ENCODE measurements around the gene C1orf94. TPM values are rescaled to one million over a fixed set of nuclear protein-coding genes. Genes with fewer than 3 reads are reported as not detected.

The C1orf94 gene
- total and polyA plus RNA-seq, 10 of the 15 experiments (the other 5 are each of a cell fraction or from before 2014, with no cell fraction given), result not detected

- TF ChIP-seq E2F8 (IDR thresholded peaks at IDR 0.05; ENCODE audit: low read depth, partially characterized antibody) (no peak), ESRRA (IDR thresholded peaks at IDR 0.05; ENCODE audit: low read length) (no peak), ZBTB11 (CRISPR knock-in tag; IDR thresholded peaks at IDR 0.05) (no peak), ZNF622 (IDR thresholded peaks at IDR 0.05) (no peak), JUNB (IDR thresholded peaks at IDR 0.05) (no peak)
Measured at GRCh38 chr1:34266127-34266951, 89.6 kb downstream of the C1orf94 start (continued).

- in situ Hi-C loops (cut with MboI), result no loop called here
- TF ChIP-seq ZBTB4 (CRISPR knock-in tag; IDR thresholded peaks at IDR 0.05) (no peak), ZNF217 (IDR thresholded peaks at IDR 0.05) (no peak), RCOR1 (conservative IDR thresholded peaks at IDR 0.05; ENCODE audit: low read depth, low read length) (no peak), USF2 (IDR thresholded peaks at IDR 0.05; ENCODE audit: borderline replicate concordance, low read depth, low read length) (no peak)
Measured at GRCh38 chr1:34267326-34267725, 90.6 kb downstream of the C1orf94 start.

More at GRCh38 chr1:34267326-34267725, 90.6 kb downstream of the C1orf94 start:
- ChIA-PET RAD21 (ENCODE audit: unreplicated experiment) (no interaction called here), CTCF (no interaction called here), POLR2A (no interaction called here), SMC1A (ENCODE audit: uncharacterized antibody, unreplicated experiment) (no interaction called here)
- Histone ChIP-seq H3K4me2 (ENCODE audit: control insufficient read depth, insufficient read depth) (no peak overlapping the region), H2AFZ (ENCODE audit: control insufficient read depth, low read depth, low read length) (no peak overlapping the region), H4K20me1 (ENCODE audit: control insufficient read depth, insufficient read depth) (no peaks in the 10 kb centered on the region; the same call in 1 of the 2 replicates), H3K4me1 (ENCODE audit: control insufficient read depth, insufficient read depth, low read length) (no peaks in the 10 kb centered on the region), H3K9me3 (replicated peaks; ENCODE audit: control insufficient read depth, insufficient read depth, low read length) (no peaks in the 10 kb centered on the region), H3K27me3 (replicated peaks in 1 of 2; ENCODE audit: control insufficient read depth in 2 of 2, insufficient read depth in 2 of 2, low read length in 1 of 2) (no peaks in the 10 kb centered on the region; a peak in 1 of 4 replicates), H3K79me2 (ENCODE audit: control insufficient read depth, insufficient read depth, low read length) (no peaks in the 10 kb centered on the region), H3K4me3 (no peak overlapping the region), H3K9ac (ENCODE audit: control insufficient read depth, insufficient read depth, low read length) (no peak overlapping the region), H3K36me3 (ENCODE audit: control insufficient read depth in 2 of 2, insufficient read depth in 2 of 2, low read length in 1 of 2) (no peaks in the 10 kb centered on the region), H3K27ac (ENCODE audit: control insufficient read depth, insufficient read depth) (no peak overlapping the region)
- FAIRE-seq (no peak), DNase-seq (ENCODE audit: low read depth, low spot score) (no peak), ATAC-seq (no peak)
- no TSS peak for BruUV-seq (replicated peaks)
- intact Hi-C loops (cut with micrococcal nuclease; ENCODE audit: unreplicated experiment), result no loop called here
- WGBS (ENCODE audit: insufficient coverage, insufficient replicate concordance, low lambda C conversion rate, missing lambda C conversion rate), result 15% methylated on average over 5 of the region's 5 CpGs

All from GM12878 (cell line).